Amniotic stem cell (primary cell): ENCODE data around the gene IRF2.

Experiments used
- DNase-seq: peaks from one replicate; lab custom pipeline; 2025; lab: John Stamatoyannopoulos, UW

IRF2 gene

GRCh38 chr4:184409502-184409901 lies 64.8 kb downstream of the IRF2 start:
- no peak for DNase-seq

DNA sequence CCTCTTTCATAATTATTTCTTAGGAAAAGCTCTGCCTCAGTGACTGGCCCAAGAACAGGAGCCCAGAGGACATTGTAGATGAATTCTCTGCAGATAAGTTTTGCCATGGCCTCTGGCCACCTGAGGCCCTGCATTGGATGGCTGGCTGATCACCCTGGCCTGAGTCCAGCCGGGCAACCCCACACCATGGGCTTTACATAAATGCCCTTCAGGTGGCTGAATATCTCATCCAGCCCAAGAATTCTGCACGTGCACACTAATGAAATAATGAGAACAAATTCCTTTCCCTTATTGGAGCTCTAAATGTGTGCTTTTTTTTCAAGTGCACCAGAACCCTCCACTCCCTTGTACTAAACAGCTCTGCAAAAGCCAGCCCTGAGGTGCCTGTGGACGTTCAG lies 65.7 kb downstream of the IRF2 start:
- no peak for DNase-seq

DNA sequence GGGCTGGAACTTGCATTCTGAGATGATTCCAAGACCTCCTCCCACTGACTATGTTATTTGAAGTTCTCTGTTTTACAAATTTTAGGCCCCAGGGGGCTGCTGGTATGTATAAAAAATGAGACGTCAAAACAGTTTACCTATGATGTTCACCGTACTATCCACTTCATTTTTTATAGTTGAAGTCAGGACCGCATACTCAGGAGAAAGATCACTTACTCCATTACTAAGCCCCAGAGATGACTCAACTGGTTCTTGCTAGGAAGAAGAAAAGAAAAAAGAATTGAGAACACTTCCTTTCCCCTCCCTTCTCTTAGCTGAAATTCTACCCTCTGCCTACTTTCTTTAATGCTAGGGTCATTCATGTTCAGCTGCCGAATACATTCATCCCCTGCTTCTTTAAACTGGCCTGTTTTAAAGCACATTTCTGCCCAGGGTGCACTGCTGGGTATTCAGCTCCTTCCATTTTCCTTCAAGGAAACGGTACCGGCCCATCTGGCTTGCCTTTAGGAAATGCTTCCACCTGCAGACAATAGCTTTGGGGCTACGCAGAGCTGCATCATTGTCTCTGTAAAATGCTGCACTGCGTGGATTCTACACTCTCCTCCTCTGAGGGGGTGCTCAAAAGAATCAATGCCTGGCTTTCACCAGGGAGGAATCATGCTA lies 66.2 kb downstream of the IRF2 start:
- peak; percentile 85 for DNase-seq

GRCh38 chr4:184406958-184407391 lies 67.4 kb downstream of the IRF2 start:
- DNase-seq = no peak

DNA sequence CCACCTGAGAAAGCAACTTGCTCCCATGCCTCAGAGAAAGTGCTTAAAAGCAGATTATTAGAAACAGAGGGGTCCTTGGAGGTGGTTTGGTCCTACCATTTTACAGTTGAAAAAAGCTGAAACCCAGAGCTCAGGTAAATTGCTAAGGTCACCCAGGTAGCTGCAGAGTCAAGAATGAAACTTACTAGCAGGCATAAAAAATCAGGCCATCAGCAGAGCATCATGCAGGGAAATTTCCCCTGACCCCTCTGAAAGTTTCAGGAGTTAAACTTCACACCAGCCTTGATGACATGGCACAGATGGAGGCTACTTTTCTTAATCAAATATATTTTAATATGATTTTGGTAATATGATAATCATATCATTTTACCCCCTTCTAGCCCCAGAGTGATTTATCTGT lies 70.3 kb downstream of the IRF2 start:
- DNase-seq = no peak

DNA sequence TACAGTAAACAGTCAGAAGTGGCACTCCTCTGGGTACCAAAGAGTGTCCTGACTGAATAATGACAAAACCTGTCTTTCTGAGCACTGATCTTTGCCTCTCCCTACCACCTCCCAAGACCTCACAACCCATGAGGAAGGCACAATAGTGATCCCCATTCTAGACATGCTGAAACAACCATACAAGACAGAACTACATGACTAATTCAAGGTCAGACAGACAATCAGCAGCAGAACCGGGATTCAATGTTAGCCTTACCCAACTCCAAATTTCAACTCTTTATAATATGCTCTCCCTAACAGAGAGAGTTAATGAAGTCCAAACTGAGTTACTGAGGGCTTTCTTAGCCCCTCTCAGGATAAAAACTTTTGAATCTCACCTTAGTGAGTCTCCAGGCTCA lies 71.0 kb downstream of the IRF2 start:
- no peak for DNase-seq

DNA sequence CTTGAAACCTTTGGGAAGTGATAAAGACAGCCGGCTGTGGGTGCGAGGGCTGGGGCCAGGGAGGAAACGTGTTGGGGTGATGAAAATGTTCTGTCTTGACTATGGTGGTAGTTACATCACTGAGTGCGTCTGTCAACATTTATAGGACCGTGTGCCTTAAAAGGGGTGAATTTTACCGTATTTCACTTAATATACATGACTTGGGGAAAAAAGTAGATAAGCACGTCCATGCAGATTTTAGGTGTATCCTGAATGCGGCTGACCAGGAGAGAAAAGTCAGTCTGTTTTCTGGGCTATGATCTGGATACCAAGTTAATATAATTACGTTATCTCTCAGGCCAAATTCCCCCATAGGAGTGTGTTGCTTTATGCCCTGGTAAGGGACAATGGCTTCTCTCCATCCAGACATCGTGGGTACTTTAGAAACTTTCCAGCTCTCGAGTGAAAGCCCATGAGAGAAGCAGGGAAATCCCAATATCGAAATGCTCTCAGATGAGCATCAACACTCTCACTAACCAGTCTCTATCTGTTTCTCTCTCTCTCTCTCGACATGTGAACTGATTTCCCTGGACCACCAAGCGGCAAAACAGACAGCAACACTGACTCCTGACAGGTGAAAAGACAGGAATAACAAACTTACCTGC lies 71.5 kb downstream of the IRF2 start:
- no peak for DNase-seq

- no peak for DNase-seq
These were observed 72.1 kb downstream of the IRF2 start for GRCh38 chr4:184402239-184402638.

- DNase-seq = no peak
These were observed 72.8 kb downstream of the IRF2 start for GRCh38 chr4:184401397-184402171.

DNA sequence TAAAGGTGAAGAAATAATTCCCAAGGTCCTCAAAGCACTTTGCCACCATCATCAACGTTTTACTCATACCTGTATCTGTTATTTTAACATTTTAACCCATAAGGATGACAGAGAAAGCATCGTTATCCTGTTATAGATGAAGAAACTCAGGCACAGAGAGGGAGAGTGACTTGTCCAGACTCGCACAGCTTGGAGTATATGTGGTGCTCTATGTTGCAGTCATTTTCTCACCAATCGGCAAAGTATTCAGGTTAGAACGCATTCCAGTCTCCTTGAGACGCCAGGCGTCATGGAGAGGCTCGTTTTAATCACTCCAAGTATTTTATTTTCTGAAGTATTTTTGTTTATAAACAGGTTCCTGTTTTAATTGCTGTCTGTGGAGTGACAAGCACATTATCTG lies 73.5 kb downstream of the IRF2 start:
- DNase-seq = no peak

DNA sequence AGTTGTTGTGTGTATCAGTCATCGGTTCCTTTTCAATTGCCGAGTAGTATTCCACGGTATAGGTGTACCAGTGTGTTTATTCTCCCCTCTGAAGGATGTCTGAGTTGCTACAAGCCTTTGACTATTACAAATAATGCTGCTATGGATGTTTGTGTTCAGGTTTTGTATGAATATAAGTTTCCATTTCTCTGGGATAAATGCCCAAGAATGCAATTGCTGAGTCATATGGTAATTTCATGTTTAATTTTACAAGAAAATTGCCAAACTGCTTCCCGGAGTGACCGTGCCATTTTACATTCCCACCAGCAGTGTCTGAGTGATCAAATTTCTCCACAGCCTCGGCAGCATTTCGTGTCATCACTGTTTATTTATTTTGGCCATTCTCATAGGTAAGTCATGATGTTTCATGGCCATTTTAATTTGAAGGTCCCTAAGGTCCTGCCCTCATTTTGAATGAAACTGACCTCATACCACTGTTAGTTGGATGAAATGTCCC lies 73.9 kb downstream of the IRF2 start:
- peak; percentile 87 for DNase-seq

GRCh38 chr4:184399512-184399908 lies 74.8 kb downstream of the IRF2 start:
- DNase-seq = no peak

DNA sequence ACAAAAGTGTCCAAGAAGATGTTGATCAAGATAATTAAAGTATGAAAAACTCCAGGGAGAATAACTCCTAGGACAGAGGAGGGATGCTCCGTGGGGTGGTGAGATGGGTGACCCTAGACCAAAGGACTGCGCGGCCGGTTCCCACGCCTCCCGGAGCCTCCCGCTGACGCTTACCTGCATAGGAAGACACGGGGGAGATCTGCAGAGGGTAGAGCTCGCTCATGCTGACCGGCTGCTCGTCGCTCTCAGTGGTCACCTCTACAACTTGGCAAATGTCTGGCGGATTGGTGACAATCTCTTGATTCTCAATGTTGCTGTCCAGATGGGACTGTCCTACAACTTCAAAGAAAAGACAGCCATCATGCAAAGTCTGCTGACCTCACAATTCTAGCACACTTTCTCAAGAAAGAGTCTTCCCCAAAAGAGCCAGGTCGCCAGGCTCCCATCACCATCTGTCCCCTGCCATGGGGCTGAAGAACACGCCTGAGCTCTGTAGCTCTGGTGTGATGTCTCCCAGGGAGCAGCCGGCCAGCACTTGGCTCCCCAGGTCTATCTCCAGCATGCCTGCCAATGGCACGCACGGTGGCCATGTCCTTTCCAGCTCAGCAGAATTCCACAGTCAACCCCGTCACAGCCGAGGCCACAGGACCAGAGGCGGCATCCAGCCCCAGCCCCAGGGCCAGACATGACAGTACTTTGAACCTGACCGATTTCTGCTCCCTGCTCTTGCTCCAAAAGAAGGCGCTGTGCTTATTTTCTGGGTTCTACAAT lies 75.4 kb downstream of the IRF2 start:
- DNase-seq = no peak

DNA sequence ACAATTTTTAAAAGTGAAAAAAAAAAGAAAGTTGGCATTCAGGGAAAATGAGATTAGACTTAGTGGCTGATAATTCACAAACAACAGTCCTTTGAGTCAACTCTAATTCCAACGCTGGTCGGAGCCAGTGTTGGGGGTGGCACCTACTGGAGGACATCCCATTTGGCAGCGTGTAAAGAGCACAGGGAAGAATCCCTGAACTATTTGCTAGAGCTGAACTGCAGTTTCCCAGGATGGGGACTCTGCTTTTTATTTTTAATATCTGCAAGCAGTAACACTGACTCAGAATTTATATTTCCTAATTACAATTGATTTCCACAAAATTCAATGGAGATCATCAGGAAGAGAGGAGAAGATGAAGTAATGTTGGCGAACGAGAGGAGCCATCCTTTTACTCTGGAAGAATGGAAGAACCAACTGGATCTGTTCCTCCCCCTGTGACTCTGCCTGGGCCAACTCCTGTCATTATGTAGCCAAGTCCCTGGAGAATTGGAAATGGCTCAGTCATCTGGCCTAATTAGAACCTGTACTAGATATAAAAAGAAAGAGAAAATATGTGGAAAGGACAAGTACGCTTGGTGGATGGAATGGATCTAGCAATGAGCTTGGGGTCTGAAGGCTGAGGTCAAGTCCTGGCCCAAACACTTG lies 76.7 kb downstream of the IRF2 start:
- no peak for DNase-seq

- DNase-seq = no peak
These were observed 77.5 kb downstream of the IRF2 start for GRCh38 chr4:184396570-184397515.

DNA sequence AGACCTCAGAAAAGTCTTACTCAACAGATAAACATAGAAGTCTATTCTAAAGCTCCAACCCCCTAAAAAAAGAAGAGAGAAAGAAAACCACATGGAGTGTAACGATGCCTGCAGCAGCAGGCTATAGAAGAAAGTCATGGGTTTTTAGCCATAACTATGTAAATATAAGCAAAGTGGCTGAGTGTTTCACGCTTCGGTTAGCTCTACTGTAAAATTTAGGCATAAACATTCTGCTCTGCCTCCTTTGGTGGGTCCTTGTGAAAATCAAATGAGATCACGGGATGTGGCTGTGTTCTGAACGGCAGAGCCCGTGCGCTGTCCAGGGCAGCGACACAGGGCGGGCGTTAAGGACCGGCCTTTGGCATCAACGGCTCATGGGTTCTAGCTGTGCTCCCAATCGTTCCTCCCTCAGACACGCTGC lies 78.4 kb downstream of the IRF2 start:
- no peak for DNase-seq

GRCh38 chr4:184395451-184395917 lies 78.9 kb downstream of the IRF2 start:
- DNase-seq = no peak

- no peak for DNase-seq
These were observed 81.4 kb downstream of the IRF2 start for GRCh38 chr4:184392748-184393559.

GRCh38 chr4:184392316-184392715 lies 82.0 kb downstream of the IRF2 start:
- no peak for DNase-seq
